GM10266 (cell line): ENCODE results near the gene PIM3.
A peak's percentile ranks its signal among the peaks of the same experiment; 100 is the strongest.

Source experiments
- DNase-seq: peaks from one replicate; pipeline ENCODE4 v3.0.0; 2012; ENCODE audit errors: extremely low spot score
- CTCF ChIP-seq: IDR thresholded peaks from 2 replicates; pipeline ENCODE4 v1.5.1; 2012; ENCODE audit warnings: mild to moderate bottlenecking, low read depth; ENCODE audit not compliant: control insufficient read depth, insufficient read depth; ENCODE audit errors: missing control alignments

The PIM3 gene

DNA sequence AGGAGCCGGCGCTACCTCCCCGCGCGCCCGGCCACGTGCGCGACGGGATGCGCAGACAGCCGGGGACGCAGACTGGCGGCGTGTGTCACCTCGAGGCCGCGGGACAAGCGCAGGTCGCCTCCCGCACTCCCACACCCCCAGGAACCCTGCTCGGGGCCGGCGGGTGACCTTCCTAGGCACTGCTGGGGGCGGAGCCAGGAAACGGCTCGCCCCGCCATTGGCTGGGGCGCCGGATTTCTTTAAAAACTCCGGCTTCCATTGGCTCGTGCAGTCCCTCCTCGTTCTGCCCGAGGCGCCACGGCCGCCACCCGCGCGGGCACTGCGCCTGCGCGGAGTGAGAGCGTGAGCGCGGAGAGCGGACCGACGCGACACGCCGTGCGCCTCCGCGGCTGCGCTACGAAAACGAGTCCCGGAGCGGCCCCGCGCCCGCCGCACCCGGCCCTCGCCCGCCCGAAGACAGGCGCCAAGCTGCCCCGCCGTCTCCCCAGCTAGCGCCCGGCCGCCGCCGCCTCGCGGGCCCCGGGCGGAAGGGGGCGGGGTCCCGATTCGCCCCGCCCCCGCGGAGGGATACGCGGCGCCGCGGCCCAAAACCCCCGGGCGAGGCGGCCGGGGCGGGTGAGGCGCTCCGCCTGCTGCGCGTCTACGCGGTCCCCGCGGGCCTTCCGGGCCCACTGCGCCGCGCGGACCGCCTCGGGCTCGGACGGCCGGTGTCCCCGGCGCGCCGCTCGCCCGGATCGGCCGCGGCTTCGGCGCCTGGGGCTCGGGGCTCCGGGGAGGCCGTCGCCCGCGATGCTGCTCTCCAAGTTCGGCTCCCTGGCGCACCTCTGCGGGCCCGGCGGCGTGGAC is at the start of gene PIM3:
Gene PIM3 (plus strand): TSS at position 614 of the 846 bp plus-strand sequence. CDS start 176 bp downstream, at position 790.
- TF ChIP-seq CTCF: no peak

DNA sequence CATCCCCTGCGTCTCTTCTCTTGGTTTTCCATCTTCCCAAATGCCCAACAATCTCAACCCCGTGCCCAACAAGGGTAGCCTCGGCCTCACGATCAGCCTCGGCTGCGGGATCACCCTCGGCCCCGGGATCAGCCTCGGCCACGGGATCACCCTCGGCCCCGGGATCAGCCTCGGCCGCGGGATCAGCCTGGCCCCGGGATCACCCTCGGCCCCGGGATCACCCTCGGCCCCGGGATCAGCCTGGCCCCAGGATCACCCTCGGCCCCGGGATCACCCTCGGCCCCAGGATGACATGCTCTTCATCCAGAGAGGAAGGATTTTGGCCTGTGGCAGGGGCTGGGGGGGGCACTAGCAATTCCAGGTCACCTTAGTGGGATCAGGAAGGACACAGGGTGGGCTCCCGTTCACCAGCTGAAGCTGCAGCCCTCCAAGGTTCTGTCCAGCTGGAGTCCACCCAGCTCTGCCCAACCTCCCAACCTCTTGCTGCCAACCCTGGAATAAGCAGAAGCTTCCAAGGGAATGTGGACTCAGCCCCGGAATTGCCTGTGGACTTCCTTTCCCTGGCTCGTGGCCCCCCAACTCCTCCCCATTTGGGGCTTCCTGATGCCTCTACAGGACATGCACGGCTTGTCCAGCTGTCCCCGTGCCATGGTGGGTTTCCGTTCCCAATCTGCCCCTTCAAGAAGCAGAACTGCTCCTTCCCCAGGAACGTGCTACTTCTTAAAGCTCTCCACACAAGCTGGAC is 48.5 kb upstream of the PIM3 start:
- DNase-seq: no peak
- no peak for TF ChIP-seq CTCF

More for the DNA sequence above, at the start of gene PIM3:
- peak; percentile 99 for DNase-seq

- DNase-seq: no peak
- TF ChIP-seq CTCF: no peak
These were observed 47.5 kb upstream of the PIM3 start for GRCh38 chr22:49913026-49913425.

DNA sequence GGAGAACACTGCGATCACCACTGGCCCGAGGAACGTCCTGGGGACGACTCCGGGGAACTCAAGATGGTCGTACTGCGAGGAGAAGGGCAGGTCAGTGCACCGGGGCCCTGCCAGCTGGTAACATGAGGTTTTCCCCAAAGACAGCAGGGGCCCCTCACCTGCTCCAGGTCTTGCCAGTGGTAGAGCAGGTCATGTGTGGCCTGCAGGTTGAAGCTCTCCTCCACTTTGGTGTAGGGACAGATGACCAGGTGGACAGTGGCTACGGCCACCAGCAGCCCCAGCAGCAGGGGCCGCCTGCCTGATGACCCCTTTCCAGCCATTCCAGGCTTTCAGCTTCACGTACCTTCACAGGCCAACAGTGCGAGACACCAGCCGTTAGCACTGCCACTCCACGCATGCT is 47.1 kb upstream of the PIM3 start:
- no peak for DNase-seq
- no peak for TF ChIP-seq CTCF

DNA sequence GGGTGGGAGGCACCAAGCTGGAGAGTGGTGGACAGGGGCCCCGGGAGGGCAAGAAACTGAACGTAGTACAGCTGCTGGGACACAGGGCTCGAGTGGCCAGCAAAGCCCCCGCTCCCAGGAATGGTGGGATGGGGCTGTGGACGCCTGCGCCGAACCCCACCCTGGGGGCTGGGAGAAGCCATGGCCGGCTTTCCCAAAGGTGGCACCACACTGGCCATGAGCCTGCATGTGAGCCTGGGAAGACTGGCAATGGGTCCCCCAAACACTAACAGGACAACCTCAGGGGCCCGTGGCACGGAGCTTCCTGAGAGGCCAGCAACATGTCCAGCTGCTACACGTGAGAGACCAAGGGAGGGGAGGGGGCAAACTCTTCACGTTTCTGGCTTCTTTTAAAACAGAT is 46.3 kb upstream of the PIM3 start:
- DNase-seq: no peak
- TF ChIP-seq CTCF: no peak

DNA sequence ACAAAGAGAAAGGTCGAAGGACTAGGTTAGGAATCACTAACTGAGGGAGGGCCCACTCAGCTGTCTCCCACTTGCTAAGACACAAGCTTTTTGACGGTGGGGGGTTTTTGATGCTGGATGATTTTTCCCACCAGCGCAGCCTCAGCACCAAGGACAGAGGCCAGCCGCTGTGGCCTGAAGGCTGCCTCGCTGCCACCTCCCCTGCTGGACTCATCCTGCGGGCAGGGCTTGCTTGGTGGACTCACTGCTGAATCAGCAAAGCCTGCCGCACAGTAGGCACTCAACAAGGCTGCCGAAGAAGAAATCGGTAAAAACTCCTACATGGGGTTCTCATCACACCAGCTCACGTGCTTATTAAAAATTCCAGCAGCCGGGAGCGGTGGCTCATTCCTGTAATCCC is 45.0 kb upstream of the PIM3 start:
- DNase-seq: no peak

More for the DNA sequence above, 45.0 kb upstream of the PIM3 start:
- TF ChIP-seq CTCF: no peak
